ENCODE results near the gene DCAF6.

DCAF6 gene

DNA sequence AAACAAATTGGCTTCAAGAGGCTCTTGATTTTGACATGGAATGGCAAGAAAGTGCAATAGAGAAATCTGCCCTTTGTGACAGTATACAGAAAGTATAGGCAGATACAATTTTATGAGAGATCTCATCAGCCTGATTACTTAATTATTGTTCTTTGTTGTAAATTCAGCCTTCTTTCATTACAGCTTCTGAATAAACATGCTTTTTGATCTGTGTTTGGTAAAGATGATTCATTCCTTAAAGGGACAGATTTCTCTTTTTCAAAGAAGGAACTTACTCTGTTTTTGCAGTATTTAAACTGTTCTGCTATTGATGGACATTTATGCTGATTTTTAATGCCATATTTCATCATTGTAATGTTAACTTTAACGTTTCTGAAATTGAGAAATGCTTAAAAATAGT is 14.1 kb downstream of the DCAF6 start:
- Mint-ChIP-seq H3K4me3 (no peak overlapping the region), H3K27me3 (no peaks in the 10 kb centered on the region), H3K9me3 (no peaks in the 10 kb centered on the region), H3K27ac (peak overlapping the region in 1 of 2 donors; percentile 2), H3K36me3 (ENCODE audit: insufficient read depth) (peaks cover 40% of the 10 kb centered on the region), H3K4me1 (ENCODE audit: low read depth in 2 of 2) (peaks cover 19 to 31% of the 10 kb centered on the region in 2 donors)
- DNase-seq, result no peak
- no peak for ATAC-seq (replicated peaks)

DNA sequence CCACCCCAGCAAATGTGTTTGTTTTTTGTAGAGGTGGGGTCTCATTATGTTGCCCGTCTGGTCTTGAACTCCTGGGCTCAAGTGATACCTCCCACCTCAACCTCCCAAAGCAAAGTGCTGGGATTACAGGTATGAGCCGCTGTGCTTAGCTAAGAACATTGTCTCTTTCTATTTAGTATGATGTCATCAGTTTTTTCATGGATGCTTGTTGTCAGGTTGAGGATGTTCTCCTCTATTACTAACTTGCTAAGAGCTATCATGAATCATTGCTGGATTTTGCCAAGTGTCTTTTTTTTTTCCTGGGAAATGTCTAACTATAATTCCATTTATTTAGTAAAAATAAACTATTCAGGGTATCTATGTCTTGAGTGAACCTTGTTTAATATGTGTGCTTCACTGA is 19.4 kb downstream of the DCAF6 start:
- H3K4me3 Mint-ChIP-seq, result no peak overlapping the region
- no peak overlapping the region for H3K27ac Mint-ChIP-seq
- no peaks in the 10 kb centered on the region for H3K9me3 Mint-ChIP-seq
- ATAC-seq (replicated peaks) (no peak), DNase-seq (no peak)
- H3K36me3 Mint-ChIP-seq (ENCODE audit: insufficient read depth), result peaks cover 39% of the 10 kb centered on the region
- no peaks in the 10 kb centered on the region for H3K27me3 Mint-ChIP-seq
- peaks cover 2 to 23% of the 10 kb centered on the region in 2 donors for H3K4me1 Mint-ChIP-seq (ENCODE audit: low read depth in 2 of 2)

DNA sequence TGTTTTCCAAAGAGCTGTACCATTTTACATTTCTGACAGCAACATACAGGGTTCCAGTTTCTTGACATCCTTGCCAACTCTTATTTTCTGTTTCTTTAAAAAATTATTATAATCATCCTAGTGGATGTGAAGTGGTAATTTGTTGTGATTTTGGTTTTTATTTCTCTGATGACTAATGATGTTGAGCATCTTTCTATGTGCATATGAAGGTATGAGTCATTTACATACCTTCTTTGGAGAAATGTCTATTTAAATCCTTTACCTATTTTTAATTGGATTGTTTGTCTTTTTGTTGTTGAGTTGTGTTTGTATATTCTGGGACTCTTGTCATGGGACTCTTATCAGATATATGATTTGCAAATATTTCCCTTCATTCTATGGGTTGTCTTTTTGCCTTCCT is 21.2 kb downstream of the DCAF6 start:
- H3K36me3 Mint-ChIP-seq (ENCODE audit: insufficient read depth), result peaks cover 28% of the 10 kb centered on the region
- no peak overlapping the region for H3K4me3 Mint-ChIP-seq
- no peak overlapping the region for H3K27ac Mint-ChIP-seq
- DNase-seq, result no peak
- peaks cover 3 to 23% of the 10 kb centered on the region in 2 donors for H3K4me1 Mint-ChIP-seq (ENCODE audit: low read depth in 2 of 2)
- H3K27me3 Mint-ChIP-seq, result no peaks in the 10 kb centered on the region
- no peaks in the 10 kb centered on the region for H3K9me3 Mint-ChIP-seq
- no peak for ATAC-seq (replicated peaks)

DNA sequence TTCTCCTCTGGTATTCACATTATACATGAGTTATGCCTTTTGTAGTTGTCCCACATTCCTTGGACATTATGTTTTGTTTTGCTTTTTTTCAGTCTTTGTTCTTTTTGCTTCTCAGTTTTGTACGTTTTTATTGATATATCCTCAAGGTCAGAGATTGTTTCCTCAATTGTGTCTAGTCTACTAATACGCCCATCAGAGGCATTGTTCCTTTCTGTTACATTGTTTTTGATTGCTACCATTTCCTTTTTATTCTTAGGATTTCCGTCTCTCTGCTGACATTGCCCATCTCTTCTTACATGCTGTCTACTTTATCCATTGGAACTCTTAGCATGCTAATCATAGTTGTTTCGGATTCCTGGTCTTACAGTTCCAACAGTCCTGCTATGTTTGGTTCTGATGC is 28.2 kb downstream of the DCAF6 start:
- no peak overlapping the region for H3K27ac Mint-ChIP-seq
- no peak overlapping the region for H3K4me3 Mint-ChIP-seq
- DNase-seq (no peak), ATAC-seq (replicated peaks) (no peak)
- H3K27me3 Mint-ChIP-seq, result no peaks in the 10 kb centered on the region
- peaks cover 5 to 7% of the 10 kb centered on the region in 2 donors for H3K4me1 Mint-ChIP-seq (ENCODE audit: low read depth in 2 of 2)
- peaks cover 20% of the 10 kb centered on the region for H3K36me3 Mint-ChIP-seq (ENCODE audit: insufficient read depth)
- no peaks in the 10 kb centered on the region for H3K9me3 Mint-ChIP-seq

DNA sequence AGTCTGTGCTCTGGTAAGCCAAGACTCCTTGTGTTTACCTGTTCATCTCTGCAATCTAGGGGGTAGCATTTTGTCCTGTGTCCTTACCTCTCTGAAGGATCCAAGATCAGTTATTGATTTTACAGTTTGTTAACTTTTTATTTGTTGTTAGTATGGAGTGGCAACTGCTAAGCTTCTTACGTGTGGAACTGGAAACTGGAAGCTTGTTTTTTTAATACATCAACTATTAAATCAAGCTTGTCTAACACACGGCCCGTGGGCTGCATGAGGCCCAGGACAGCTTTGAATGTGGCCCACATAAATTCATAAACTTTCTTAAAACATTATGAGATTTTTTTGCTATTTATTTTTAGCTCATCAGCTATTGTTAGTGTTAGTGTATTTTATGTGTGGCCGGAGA is 29.6 kb downstream of the DCAF6 start:
- Mint-ChIP-seq H3K4me1 (ENCODE audit: low read depth in 2 of 2) (peaks cover 5 to 7% of the 10 kb centered on the region in 2 donors), H3K27ac (no peak overlapping the region), H3K4me3 (no peak overlapping the region), H3K27me3 (no peaks in the 10 kb centered on the region), H3K9me3 (no peaks in the 10 kb centered on the region), H3K36me3 (ENCODE audit: insufficient read depth) (peaks cover 28% of the 10 kb centered on the region)
- no peak for ATAC-seq (replicated peaks)
- no peak for DNase-seq

DNA sequence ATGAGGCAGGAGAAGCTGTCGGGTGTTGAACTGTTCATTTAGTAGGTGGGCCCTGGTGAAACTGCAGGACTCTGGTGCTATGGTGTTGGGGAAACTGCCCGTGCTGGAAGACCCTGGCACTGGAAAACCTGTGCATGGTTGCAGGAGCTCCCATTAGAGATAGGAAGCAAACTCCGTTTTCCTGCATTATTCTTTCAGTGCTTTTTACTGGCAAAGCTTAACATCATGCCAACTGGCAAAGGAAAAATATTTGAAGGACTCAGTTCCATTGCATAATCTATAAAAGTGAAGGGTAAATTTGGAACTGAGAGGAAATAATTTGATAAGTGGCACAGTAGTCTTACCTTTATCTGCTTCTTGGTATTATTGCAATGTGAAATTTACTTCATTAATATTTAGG is 32.1 kb downstream of the DCAF6 start:
- H3K9me3 Mint-ChIP-seq, result no peaks in the 10 kb centered on the region
- H3K4me3 Mint-ChIP-seq, result no peak overlapping the region
- H3K4me1 Mint-ChIP-seq (ENCODE audit: low read depth in 2 of 2), result peaks cover 0 to 6% of the 10 kb centered on the region in 2 donors
- H3K27me3 Mint-ChIP-seq, result no peaks in the 10 kb centered on the region
- DNase-seq, result no peak
- no peak for ATAC-seq (replicated peaks)
- H3K36me3 Mint-ChIP-seq (ENCODE audit: insufficient read depth), result peaks cover 28% of the 10 kb centered on the region
- H3K27ac Mint-ChIP-seq, result no peak overlapping the region

DNA sequence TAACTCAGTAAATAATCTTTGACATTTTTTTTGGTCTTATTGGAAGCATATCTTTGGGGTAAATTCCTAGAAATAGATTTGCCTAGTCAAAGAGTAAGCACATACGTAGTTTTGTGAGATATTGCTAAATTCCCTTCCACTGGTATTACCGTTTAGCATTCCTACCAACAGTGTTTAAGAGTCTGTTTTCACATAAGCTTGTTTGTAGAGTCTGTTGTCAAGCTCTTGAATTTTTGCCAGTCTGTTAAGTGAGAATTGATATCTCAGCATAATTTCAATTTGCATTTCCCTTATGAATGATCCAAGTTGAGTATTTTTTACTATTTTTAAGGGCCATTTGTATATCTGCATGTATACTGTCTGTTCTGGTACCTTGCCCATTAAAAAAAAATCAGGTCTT is 37.3 kb downstream of the DCAF6 start:
- no peak for DNase-seq
- Mint-ChIP-seq H3K27ac (peak overlapping the region in 1 of 2 donors; percentile 8), H3K36me3 (ENCODE audit: insufficient read depth) (peaks cover 31% of the 10 kb centered on the region), H3K4me3 (no peak overlapping the region), H3K4me1 (ENCODE audit: low read depth in 2 of 2) (peaks cover 0 to 3% of the 10 kb centered on the region in 2 donors), H3K9me3 (no peaks in the 10 kb centered on the region), H3K27me3 (no peaks in the 10 kb centered on the region)
- no peak for ATAC-seq (replicated peaks)

DNA sequence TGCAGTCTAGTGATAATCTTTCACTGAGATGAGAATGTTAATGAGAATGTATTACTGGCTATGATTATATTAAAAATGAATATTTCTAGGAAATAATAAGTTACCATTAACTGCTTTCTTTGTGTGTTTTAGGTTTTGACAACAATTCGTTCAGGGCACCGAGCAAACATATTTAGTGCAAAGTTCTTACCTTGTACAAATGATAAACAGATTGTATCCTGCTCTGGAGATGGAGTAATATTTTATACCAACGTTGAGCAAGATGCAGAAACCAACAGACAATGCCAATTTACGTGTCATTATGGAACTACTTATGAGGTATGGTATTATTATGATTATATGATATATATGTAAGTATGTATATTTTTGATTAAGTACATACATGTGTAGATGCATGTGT is 38.2 kb downstream of the DCAF6 start:
- Mint-ChIP-seq H3K27me3 (no peaks in the 10 kb centered on the region), H3K4me1 (ENCODE audit: low read depth in 2 of 2) (peaks cover 0 to 6% of the 10 kb centered on the region in 2 donors), H3K9me3 (no peaks in the 10 kb centered on the region), H3K36me3 (ENCODE audit: insufficient read depth) (peaks cover 33% of the 10 kb centered on the region), H3K4me3 (no peak overlapping the region), H3K27ac (no peak overlapping the region)
- DNase-seq (no peak), ATAC-seq (replicated peaks) (no peak)

DNA sequence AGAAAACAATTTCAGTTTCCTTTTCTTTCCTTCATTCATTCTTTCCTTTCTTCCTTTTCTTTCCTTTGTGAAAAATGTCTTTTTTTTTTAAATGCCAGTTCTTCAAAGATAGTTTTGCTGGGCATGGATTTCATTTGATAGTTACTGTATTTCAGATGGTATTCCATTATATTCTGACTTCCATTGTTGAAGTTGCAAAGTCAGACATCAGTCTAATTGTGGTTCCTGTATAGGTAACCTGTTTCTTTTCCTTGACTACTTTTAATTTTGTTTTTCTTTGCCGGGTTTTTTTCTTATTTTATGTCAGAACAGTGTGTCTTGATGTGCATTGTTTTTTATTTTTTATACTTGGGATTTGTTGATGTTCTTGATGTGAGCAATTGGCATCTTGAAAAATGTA is 40.8 kb downstream of the DCAF6 start:
- no peak for DNase-seq
- peaks cover 29% of the 10 kb centered on the region for H3K36me3 Mint-ChIP-seq (ENCODE audit: insufficient read depth)
- no peak overlapping the region for H3K27ac Mint-ChIP-seq
- no peak overlapping the region for H3K4me3 Mint-ChIP-seq
- no peaks in the 10 kb centered on the region for H3K9me3 Mint-ChIP-seq
- no peaks in the 10 kb centered on the region for H3K27me3 Mint-ChIP-seq
- H3K4me1 Mint-ChIP-seq (ENCODE audit: low read depth in 2 of 2), result peaks cover 2 to 17% of the 10 kb centered on the region in 2 donors
- no peak for ATAC-seq (replicated peaks)

DNA sequence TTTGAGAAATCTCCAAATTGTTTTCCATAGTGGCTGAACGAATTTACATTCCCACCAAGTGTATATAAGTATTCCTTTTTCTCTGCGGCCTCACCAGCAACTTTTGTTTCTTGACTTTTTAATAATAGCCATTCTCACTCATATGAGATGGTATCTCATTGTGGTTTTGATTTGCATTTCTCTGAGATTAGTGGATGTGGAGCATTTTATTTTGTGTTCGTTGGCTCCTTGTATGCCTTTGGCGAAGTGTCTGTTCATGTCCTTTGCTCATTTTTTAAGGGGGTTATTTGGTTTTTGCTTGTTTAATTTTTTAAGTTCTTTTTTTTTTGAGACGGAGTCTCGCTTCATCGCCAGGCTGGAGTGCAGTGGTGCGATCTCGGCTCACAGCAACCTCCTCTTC is 45.5 kb downstream of the DCAF6 start:
- H3K4me3 Mint-ChIP-seq, result no peak overlapping the region
- H3K36me3 Mint-ChIP-seq (ENCODE audit: insufficient read depth), result peaks cover 17% of the 10 kb centered on the region
- no peaks in the 10 kb centered on the region for H3K27me3 Mint-ChIP-seq
- H3K4me1 Mint-ChIP-seq (ENCODE audit: low read depth in 2 of 2), result peaks cover 8 to 38% of the 10 kb centered on the region in 2 donors
- ATAC-seq (replicated peaks) (no peak), DNase-seq (no peak)
- no peaks in the 10 kb centered on the region for H3K9me3 Mint-ChIP-seq
- H3K27ac Mint-ChIP-seq, result no peak overlapping the region

DNA sequence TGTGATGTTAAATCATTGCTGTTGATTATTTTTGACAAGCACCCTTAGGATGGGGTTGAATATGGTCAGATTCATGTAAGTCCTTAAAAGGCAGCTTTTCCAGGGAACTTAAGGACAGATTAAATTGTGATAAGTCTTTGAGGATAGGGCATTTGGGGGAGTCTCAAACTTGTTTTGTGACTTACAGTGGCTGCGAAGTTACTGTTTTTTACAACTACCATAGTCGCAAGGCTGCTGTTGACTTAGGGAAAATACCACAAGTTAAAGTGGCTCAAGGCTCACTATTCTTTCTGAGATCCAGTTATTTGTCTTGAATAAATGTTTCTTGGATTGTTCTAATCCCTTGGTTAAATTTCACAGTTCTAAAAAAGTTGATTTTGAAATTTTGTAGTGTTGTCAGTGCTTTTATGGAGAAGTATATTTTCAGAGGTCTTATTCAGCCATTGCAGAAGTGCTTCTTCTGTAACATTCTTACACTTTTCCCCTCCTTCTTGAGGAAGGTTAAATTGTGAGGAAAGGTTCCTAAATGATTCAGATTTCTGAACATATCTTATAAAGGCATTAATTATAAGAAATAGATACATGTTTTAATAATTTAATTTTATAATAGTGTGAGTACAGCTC is 47.4 kb downstream of the DCAF6 start:
- no peaks in the 10 kb centered on the region for H3K9me3 Mint-ChIP-seq

DNA sequence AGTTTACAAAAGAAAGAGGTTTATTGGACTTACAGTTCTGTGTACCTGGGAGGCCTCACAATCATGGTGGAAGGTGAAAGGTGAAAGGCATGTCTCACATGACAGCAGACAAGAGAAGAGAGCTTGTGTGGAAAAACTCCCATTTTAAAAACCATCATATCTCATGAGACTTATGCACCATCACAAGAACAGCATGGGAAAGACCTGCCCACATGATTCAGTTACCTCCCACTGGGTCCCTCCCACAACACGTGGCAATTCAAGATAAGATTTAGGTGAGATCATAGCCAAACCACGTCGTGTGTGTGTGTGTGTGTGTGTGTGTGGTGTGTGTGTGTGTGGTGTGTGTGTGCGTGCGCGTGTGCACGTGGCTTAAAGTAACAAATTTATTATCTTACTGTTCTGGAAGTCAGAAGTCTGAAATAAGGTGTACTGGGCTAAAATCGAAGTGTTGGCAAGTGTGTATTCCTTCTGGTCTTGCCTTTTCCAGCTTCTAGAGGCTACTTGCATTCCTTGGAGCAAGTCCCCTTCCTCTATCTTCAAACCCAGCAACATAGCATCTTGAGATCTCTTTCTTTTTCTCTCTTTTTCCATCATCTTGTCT is 48.5 kb downstream of the DCAF6 start:
- DNase-seq (no peak), ATAC-seq (replicated peaks) (no peak)
- Mint-ChIP-seq H3K36me3 (ENCODE audit: insufficient read depth) (peaks cover 3% of the 10 kb centered on the region), H3K9me3 (no peaks in the 10 kb centered on the region), H3K4me3 (no peak overlapping the region), H3K4me1 (ENCODE audit: low read depth in 2 of 2) (peaks cover 8 to 32% of the 10 kb centered on the region in 2 donors), H3K27ac (no peak overlapping the region), H3K27me3 (no peaks in the 10 kb centered on the region)

More for the DNA sequence above, 47.4 kb downstream of the DCAF6 start:
- Mint-ChIP-seq H3K4me3 (no peak overlapping the region), H3K27ac (no peak overlapping the region), H3K36me3 (ENCODE audit: insufficient read depth) (peaks cover 5% of the 10 kb centered on the region), H3K27me3 (no peaks in the 10 kb centered on the region), H3K4me1 (ENCODE audit: low read depth in 2 of 2) (peaks cover 8 to 35% of the 10 kb centered on the region in 2 donors)
- no peak for DNase-seq
- no peak for ATAC-seq (replicated peaks)

DNA sequence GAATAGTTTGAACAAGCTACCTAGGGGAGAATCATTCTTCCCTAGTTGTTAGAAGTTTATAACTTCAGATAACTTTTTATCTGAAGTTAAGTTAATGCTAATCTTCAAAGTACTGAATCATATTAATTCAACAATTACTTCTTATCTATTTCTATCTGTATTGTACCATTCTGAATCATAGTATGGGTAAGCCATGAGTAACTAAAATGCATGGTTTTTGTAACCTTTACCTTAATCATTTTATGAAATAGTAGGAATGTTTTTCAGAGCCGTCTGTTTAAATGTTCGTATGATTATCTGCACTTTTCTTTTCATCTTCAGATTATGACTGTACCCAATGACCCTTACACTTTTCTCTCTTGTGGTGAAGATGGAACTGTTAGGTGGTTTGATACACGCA is 50.7 kb downstream of the DCAF6 start:
- H3K9me3 Mint-ChIP-seq, result no peaks in the 10 kb centered on the region
- no peaks in the 10 kb centered on the region for H3K36me3 Mint-ChIP-seq (ENCODE audit: insufficient read depth)
- no peaks in the 10 kb centered on the region for H3K27me3 Mint-ChIP-seq
- ATAC-seq (replicated peaks) (no peak), DNase-seq (no peak)
- no peak overlapping the region for H3K27ac Mint-ChIP-seq
- peaks cover 7 to 22% of the 10 kb centered on the region in 2 donors for H3K4me1 Mint-ChIP-seq (ENCODE audit: low read depth in 2 of 2)
- no peak overlapping the region for H3K4me3 Mint-ChIP-seq

DNA sequence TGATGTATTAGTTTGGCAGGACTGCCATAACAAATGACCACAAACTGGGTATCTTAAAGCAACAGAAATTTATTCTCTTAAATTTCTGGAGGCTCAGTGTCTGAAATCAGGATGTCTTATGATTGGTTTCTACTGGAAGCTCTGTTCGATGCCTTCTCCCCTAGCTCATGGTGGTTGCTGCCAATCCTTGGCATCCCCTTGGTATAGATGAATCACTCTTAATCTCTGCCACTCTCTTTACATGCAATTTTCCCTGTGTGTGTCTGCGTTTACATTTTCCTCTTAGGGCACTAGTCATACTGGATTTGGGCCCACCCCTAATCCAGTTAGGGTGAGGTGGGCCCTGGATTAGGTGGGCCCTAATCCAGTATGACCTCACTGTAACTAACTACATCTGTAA is 55.1 kb downstream of the DCAF6 start:
- Mint-ChIP-seq H3K36me3 (ENCODE audit: insufficient read depth) (peaks cover 17% of the 10 kb centered on the region), H3K27me3 (no peaks in the 10 kb centered on the region), H3K9me3 (no peaks in the 10 kb centered on the region), H3K4me1 (ENCODE audit: low read depth in 2 of 2) (no peaks in the 10 kb centered on the region), H3K4me3 (no peak overlapping the region), H3K27ac (no peak overlapping the region)
- ATAC-seq (replicated peaks), result no peak
- DNase-seq, result no peak
